CD14-positive monocyte (primary cell): ENCODE measurements around the gene PCGF1. TPM values are rescaled to one million over a fixed set of nuclear protein-coding genes. Genes with fewer than 3 reads are reported as not detected.
"Not testable (repeated sequence)": the region's sequence is repeated elsewhere in the genome, so short reads cannot be mapped to it uniquely, and the experiment has no call there.

Experiments used
- DNase-seq, 3 donors: peaks; one replicate each; pipeline ENCODE4 v3.0.0-alpha.2; 2011 to 2022
- H2AFZ ChIP-seq: 2 replicates; pipeline ENCODE4 v1.6.0; 2012; ENCODE audit warnings: mild to moderate bottlenecking, low read depth, low read length, inconsistent platforms; ENCODE audit not compliant: insufficient read depth, poor library complexity, severe bottlenecking
- H3K27ac ChIP-seq, 2 donors: 1 replicate in 1 of 2; 2 replicates in 1 of 2; pipeline ENCODE4 v1.5.1; 2012 to 2013; ENCODE audit warnings: low read length in 2 of 2, control low read depth in 1 of 2, inconsistent platforms in 1 of 2, low read depth in 1 of 2, mild to moderate bottlenecking in 1 of 2
- H3K27me3 ChIP-seq, 2 donors: one replicate each; pipeline versions ENCODE4 v1.6.0 to v1.6.1; 2011 to 2013; ENCODE audit warnings: low read length in 2 of 2; ENCODE audit not compliant: control insufficient read depth in 2 of 2, insufficient read depth in 2 of 2
- H3K36me3 ChIP-seq, 2 donors: replicated peaks in 1 of 2; 1 replicate in 1 of 2; 2 replicates in 1 of 2; pipeline versions ENCODE4 v1.5.1 to v1.6.1; 2012 to 2013; ENCODE audit warnings: low read length in 2 of 2, control low read depth in 1 of 2, inconsistent platforms in 1 of 2, mild to moderate bottlenecking in 1 of 2; ENCODE audit not compliant: insufficient read depth in 2 of 2, control insufficient read depth in 1 of 2
- H3K4me1 ChIP-seq, 2 donors: 1 replicate in 1 of 2; 2 replicates in 1 of 2; pipeline versions ENCODE4 v1.5.1 to v1.6.1; 2012 to 2013; ENCODE audit warnings: low read length in 2 of 2, control low read depth in 1 of 2, inconsistent platforms in 1 of 2, mild to moderate bottlenecking in 1 of 2, moderate library complexity in 1 of 2; ENCODE audit not compliant: insufficient read depth in 2 of 2, control insufficient read depth in 1 of 2
- H3K4me2 ChIP-seq: replicated peaks from 2 replicates; pipeline ENCODE3; 2012; ENCODE audit warnings: low read length, moderate library complexity, mild to moderate bottlenecking; ENCODE audit not compliant: poor library complexity, severe bottlenecking; ENCODE audit errors: extremely low read depth
- H3K4me3 ChIP-seq, 3 experiments: fragments of 200-600 bp in 1 of 3; sonication (generic) in 1 of 3; replicated peaks in 1 of 3; 1 replicate in 2 of 3; 2 replicates in 1 of 3; pipeline ENCODE4 v1.5.1; 2011 to 2013; ENCODE audit warnings: low read length in 3 of 3, mild to moderate bottlenecking in 3 of 3, control low read depth in 2 of 3, low read depth in 2 of 3, inconsistent platforms in 1 of 3, moderate library complexity in 1 of 3
- H3K79me2 ChIP-seq: 2 replicates; pipeline ENCODE4 v1.6.0; 2012; ENCODE audit warnings: mild to moderate bottlenecking, control low read depth, inconsistent platforms, low read length, moderate library complexity; ENCODE audit not compliant: insufficient read depth
- H3K9ac ChIP-seq: 2 replicates; pipeline ENCODE4 v1.6.0; 2017; ENCODE audit warnings: low read length, mild to moderate bottlenecking; ENCODE audit not compliant: insufficient read depth, poor library complexity, severe bottlenecking
- H3K9me3 ChIP-seq, 2 donors: replicated peaks in 1 of 2; 1 replicate in 1 of 2; 2 replicates in 1 of 2; pipeline versions ENCODE4 v1.5.1 to v1.6.1; 2012 to 2013; ENCODE audit warnings: low read length in 2 of 2, control low read depth in 1 of 2; ENCODE audit not compliant: control insufficient read depth in 1 of 2, insufficient read depth in 1 of 2
- H4K20me1 ChIP-seq: 2 replicates; pipeline ENCODE4 v1.6.0; 2012; ENCODE audit warnings: mild to moderate bottlenecking, low read length, control low read depth, moderate library complexity; ENCODE audit not compliant: insufficient read depth
- H3K27ac Mint-ChIP-seq, 7 donors: one replicate each; pipeline ENCODE4 v1.8.0; 2020; ENCODE audit warnings: mild to moderate bottlenecking in 7 of 7, mixed read lengths in 7 of 7, moderate library complexity in 6 of 7, inconsistent platforms in 2 of 7
- H3K27me3 Mint-ChIP-seq, 3 donors: one replicate each; pipeline ENCODE4 v1.8.0; 2021 to 2022; ENCODE audit warnings: low read depth in 3 of 3, mild to moderate bottlenecking in 3 of 3, mixed read lengths in 3 of 3, moderate library complexity in 3 of 3, inconsistent platforms in 1 of 3
- H3K36me3 Mint-ChIP-seq, 2 donors: one replicate each; pipeline ENCODE4 v1.8.0; 2020; ENCODE audit warnings: mixed read lengths in 2 of 2, inconsistent platforms in 1 of 2, mild to moderate bottlenecking in 1 of 2
- H3K4me1 Mint-ChIP-seq: one replicate; pipeline ENCODE4 v1.8.0; 2020; ENCODE audit warnings: mild to moderate bottlenecking, mixed read lengths
- H3K4me3 Mint-ChIP-seq, 2 donors: one replicate each; pipeline ENCODE4 v1.8.0; 2020; ENCODE audit warnings: mild to moderate bottlenecking in 2 of 2, mixed read lengths in 2 of 2, moderate library complexity in 1 of 2
- H3K9me3 Mint-ChIP-seq, 7 donors: one replicate each; pipeline ENCODE4 v1.8.0; 2020 to 2022; ENCODE audit warnings: mixed read lengths in 7 of 7, mild to moderate bottlenecking in 6 of 7, moderate library complexity in 6 of 7, inconsistent platforms in 2 of 7
- WGBS: methylation state at CpG from one replicate; pipeline ENCODE4 v1.1.5; 2013; ENCODE audit warnings: missing lambda C conversion rate; ENCODE audit not compliant: insufficient coverage; 5-methylcytosine and 5-hydroxymethylcytosine counted together
- intact Hi-C, 2 donors: fragments of 100-400 bp; cut with micrococcal nuclease; formaldehyde crosslinking; loops; one replicate each; pipeline versions ENCODE4 v1.15.0 to v1.15.1; 2023
- polyA plus RNA-seq, 3 donors: library from polyadenylated mRNA; depleted of rRNA in 1 of 3; unstranded in 2 of 3; stranded (reverse) in 1 of 3; fragments of 300-500 nt in 2 of 3; fragments of >200 nt in 1 of 3; fragmentation: Illumina TruSeq in 2 of 3; gene quantifications; 1 replicate in 2 of 3; 2 replicates in 1 of 3; pipeline ENCODE4 v1.2.3, GENCODE V29; 2012 to 2021
- TF ChIP-seq, protein P1 (sequence below): fragments of 200-600 bp; IDR thresholded peaks from one replicate; pipeline ENCODE4 v1.8.0; 2022; ENCODE audit warnings: antibody characterized with exemption, mild to moderate bottlenecking

Gene PCGF1
- polyA plus RNA-seq, 3 donors, result 18.0 to 30.5 (median 20.5) TPM

GRCh38 chr2:74462054-74462785 lies 45.3 kb downstream of the PCGF1 start:
- Histone ChIP-seq H3K4me3 (no peak overlapping the region), H3K4me2 (no peak overlapping the region), H3K27me3 (no peaks in the 10 kb centered on the region), H3K9ac (no peak overlapping the region), H3K27ac (no peak overlapping the region), H3K36me3 (peaks cover 19 to 24% of the 10 kb centered on the region in 2 donors), H3K79me2 (peaks cover 20% of the 10 kb centered on the region), H2AFZ (no peak overlapping the region), H3K9me3 (no peaks in the 10 kb centered on the region), H3K4me1 (peaks cover 25 to 34% of the 10 kb centered on the region in 2 donors), H4K20me1 (peaks cover 6% of the 10 kb centered on the region)
- H3K9me3 Mint-ChIP-seq, result peaks cover 0 to 3% (median 0%) of the 10 kb centered on the region in 7 donors
- H3K36me3 Mint-ChIP-seq, result peaks cover 18 to 24% of the 10 kb centered on the region in 2 donors
- H3K27ac Mint-ChIP-seq, result peak overlapping the region in 3 of 7 donors; percentile 15 to 58 (median 40)
- TF ChIP-seq, protein P1, sequence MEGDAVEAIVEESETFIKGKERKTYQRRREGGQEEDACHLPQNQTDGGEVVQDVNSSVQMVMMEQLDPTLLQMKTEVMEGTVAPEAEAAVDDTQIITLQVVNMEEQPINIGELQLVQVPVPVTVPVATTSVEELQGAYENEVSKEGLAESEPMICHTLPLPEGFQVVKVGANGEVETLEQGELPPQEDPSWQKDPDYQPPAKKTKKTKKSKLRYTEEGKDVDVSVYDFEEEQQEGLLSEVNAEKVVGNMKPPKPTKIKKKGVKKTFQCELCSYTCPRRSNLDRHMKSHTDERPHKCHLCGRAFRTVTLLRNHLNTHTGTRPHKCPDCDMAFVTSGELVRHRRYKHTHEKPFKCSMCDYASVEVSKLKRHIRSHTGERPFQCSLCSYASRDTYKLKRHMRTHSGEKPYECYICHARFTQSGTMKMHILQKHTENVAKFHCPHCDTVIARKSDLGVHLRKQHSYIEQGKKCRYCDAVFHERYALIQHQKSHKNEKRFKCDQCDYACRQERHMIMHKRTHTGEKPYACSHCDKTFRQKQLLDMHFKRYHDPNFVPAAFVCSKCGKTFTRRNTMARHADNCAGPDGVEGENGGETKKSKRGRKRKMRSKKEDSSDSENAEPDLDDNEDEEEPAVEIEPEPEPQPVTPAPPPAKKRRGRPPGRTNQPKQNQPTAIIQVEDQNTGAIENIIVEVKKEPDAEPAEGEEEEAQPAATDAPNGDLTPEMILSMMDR, result no peak
- peaks cover 0 to 2% (median 0%) of the 10 kb centered on the region in 3 donors for H3K27me3 Mint-ChIP-seq
- WGBS, result 96% methylated on average over 15 of the region's 20 CpGs
- intact Hi-C loops, result no loop called here
- peaks cover 37% of the 10 kb centered on the region for H3K4me1 Mint-ChIP-seq
- DNase-seq, result no peak
- no peak overlapping the region for H3K4me3 Mint-ChIP-seq

DNA sequence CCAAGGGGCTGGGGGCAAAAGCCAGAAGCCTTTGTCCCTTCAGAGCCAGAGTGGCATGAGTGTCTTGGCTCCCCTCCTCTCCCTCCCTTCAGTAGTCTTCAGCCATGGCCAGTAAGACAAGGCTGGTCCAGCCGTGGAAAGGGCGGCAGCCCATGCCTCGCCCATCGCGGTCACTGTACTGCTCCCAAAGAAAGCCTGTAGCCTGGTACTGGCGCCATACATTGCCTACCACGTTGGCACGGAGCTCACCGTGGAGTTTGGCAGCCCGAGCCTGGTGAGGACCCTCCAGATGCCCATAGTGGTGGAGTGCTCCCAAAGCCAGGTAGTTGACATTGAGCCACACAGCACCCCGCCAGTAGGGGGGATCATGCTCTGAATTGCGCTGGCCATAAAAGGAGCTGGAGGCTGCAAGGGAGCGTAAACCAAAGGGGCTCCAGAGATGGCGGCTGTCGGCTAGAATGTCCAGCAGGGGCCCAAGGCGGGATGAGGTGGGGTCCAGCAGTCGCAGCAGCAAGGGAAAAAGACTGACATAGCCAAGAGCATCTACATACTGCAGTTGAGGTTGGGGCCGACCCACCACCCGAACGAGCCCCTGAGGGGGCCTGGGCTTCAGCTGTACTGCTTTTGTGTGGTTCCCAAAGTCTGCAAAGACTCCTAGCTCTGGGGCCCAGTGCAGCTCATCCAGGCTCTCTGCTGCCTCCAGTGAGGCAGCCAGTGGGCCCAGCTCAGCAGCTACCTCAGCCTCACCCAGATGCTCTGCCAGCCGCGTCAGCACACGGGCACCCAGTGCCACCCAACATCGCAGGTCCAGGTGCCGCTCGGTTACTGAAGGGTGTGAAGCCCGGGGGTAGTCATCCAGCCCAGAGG lies 46.1 kb downstream of the PCGF1 start:
- no peak overlapping the region for H3K27ac ChIP-seq
- no peaks in the 10 kb centered on the region for H3K27me3 ChIP-seq
- H3K36me3 ChIP-seq, result peaks cover 19 to 24% of the 10 kb centered on the region in 2 donors
- H3K4me1 Mint-ChIP-seq, result peaks cover 45% of the 10 kb centered on the region
- no peak overlapping the region for H3K27ac Mint-ChIP-seq
- H3K4me3 Mint-ChIP-seq, result no peak overlapping the region
- no peak overlapping the region for H3K4me3 ChIP-seq
- intact Hi-C loops, result no loop called here
- peaks cover 20% of the 10 kb centered on the region for H3K79me2 ChIP-seq
- H3K4me1 ChIP-seq, result peaks cover 32 to 42% of the 10 kb centered on the region in 2 donors
- 97% methylated on average over 25 of the region's 27 CpGs for WGBS
- no peak overlapping the region for H3K9ac ChIP-seq
- H3K4me2 ChIP-seq, result no peak overlapping the region
- no peaks in the 10 kb centered on the region for H3K9me3 ChIP-seq
- TF ChIP-seq, protein P1, result no peak
- H3K27me3 Mint-ChIP-seq, result peaks cover 0 to 2% (median 0%) of the 10 kb centered on the region in 3 donors
- DNase-seq, result no peak
- H3K9me3 Mint-ChIP-seq, result peaks cover 0 to 3% (median 0%) of the 10 kb centered on the region in 7 donors
- peaks cover 6% of the 10 kb centered on the region for H4K20me1 ChIP-seq
- H2AFZ ChIP-seq, result no peak overlapping the region
- H3K36me3 Mint-ChIP-seq, result peaks cover 20 to 27% of the 10 kb centered on the region in 2 donors

- H2AFZ ChIP-seq, H3K27ac ChIP-seq, H3K27me3 ChIP-seq, H4K20me1 ChIP-seq, H3K9ac ChIP-seq, H3K4me3 ChIP-seq, H3K9me3 Mint-ChIP-seq, H3K9me3 ChIP-seq, H3K4me2 ChIP-seq, H3K4me3 Mint-ChIP-seq, H3K27me3 Mint-ChIP-seq, intact Hi-C loops, DNase-seq: not testable (repeated sequence)
- Mint-ChIP-seq H3K27ac (peak overlapping the region in 2 of 7 donors; percentile 6 to 76), H3K36me3 (peaks cover 25 to 34% of the 10 kb centered on the region in 2 donors), H3K4me1 (peaks cover 50% of the 10 kb centered on the region)
- peaks cover 37 to 45% of the 10 kb centered on the region in 2 donors for H3K4me1 ChIP-seq
- H3K79me2 ChIP-seq, result peaks cover 32% of the 10 kb centered on the region
- WGBS, result 80% methylated on average over 2 of the region's 10 CpGs
- H3K36me3 ChIP-seq, result peaks cover 19 to 24% of the 10 kb centered on the region in 2 donors
These were observed 47.3 kb downstream of the PCGF1 start for GRCh38 chr2:74460187-74460586.
